ENCODE measurements around the gene GUCY2C. TPM values are rescaled to one million over a fixed set of nuclear protein-coding genes. Genes with fewer than 3 reads are reported as not detected.

GUCY2C gene
- total and polyA plus RNA-seq, 10 of the 15 experiments (the other 5 are each of a cell fraction or from before 2014, with no cell fraction given): 0.08 to 0.60 (median 0.17) TPM

- ChIA-PET CTCF (interaction anchor here (4.9 kb wide), 1 partner anchor 52 kb away, joined by 28 read pairs; no protein-coding TSS in a partner anchor), RAD21 (ENCODE audit: unreplicated experiment) (no interaction called here)
- no peak overlapping the region for H3K4me2 ChIP-seq (ENCODE audit: control insufficient read depth, insufficient read depth)
These were observed 120.8 kb downstream of the GUCY2C start for GRCh38 chr12:14575585-14575984.

More at GRCh38 chr12:14575585-14575984, 120.8 kb downstream of the GUCY2C start:
- FAIRE-seq (no peak), DNase-seq (ENCODE audit: low read depth, low spot score) (no peak), ATAC-seq (no peak)
- no peaks in the 10 kb centered on the region for H4K20me1 ChIP-seq (ENCODE audit: control insufficient read depth, insufficient read depth)
- H3K27ac ChIP-seq (ENCODE audit: control insufficient read depth, insufficient read depth): no peak overlapping the region
- H3K4me1 ChIP-seq (ENCODE audit: control insufficient read depth, insufficient read depth, low read length): peaks cover 2% of the 10 kb centered on the region; the same call in 1 of the 2 replicates
- no peak overlapping the region for H3K4me3 ChIP-seq
- POLR2A ChIA-PET: no interaction called here
- no peaks in the 10 kb centered on the region for H3K79me2 ChIP-seq (ENCODE audit: control insufficient read depth, insufficient read depth, low read length)
- no CpG with 5 or more reads among the region's 1 CpG for WGBS (ENCODE audit: insufficient coverage, insufficient replicate concordance, low lambda C conversion rate, missing lambda C conversion rate)
- H3K27me3 ChIP-seq (replicated peaks in 1 of 2; ENCODE audit: control insufficient read depth in 2 of 2, insufficient read depth in 2 of 2, low read length in 1 of 2): no peaks in the 10 kb centered on the region
- intact Hi-C loops (cut with micrococcal nuclease; ENCODE audit: unreplicated experiment) (loop anchor here (5.0 kb wide), 1 partner anchor 37 kb away; no protein-coding TSS in a partner anchor), in situ Hi-C loops (cut with MboI) (no loop called here)
- H2AFZ ChIP-seq (ENCODE audit: control insufficient read depth, low read depth, low read length): no peak overlapping the region
- no peak overlapping the region for H3K9ac ChIP-seq (ENCODE audit: control insufficient read depth, insufficient read depth, low read length)
- no peaks in the 10 kb centered on the region for H3K36me3 ChIP-seq (ENCODE audit: control insufficient read depth in 2 of 2, insufficient read depth in 2 of 2, low read length in 1 of 2)
- BruUV-seq (replicated peaks): no TSS peak
- H3K9me3 ChIP-seq (replicated peaks; ENCODE audit: control insufficient read depth, insufficient read depth, low read length): no peaks in the 10 kb centered on the region
- SMC1A ChIA-PET (ENCODE audit: uncharacterized antibody, unreplicated experiment): interaction anchor here (1.1 to 1.2 kb wide), 2 partner anchors 54 to 420 kb away, joined by 4 read pairs; no protein-coding TSS in a partner anchor
- TF ChIP-seq ZNF384 (IDR thresholded peaks at IDR 0.05; ENCODE audit: borderline replicate concordance, low read depth, low read length) (no peak), POLR2AphosphoS5 (IDR thresholded peaks at IDR 0.05; ENCODE audit: low read length) (no peak), POLR2A (IDR thresholded peaks at IDR 0.05; ENCODE audit: low read depth, low read length) (no peak), SP1 (IDR thresholded peaks at IDR 0.05; ENCODE audit: low read depth, low read length) (no peak), IRF4 (IDR thresholded peaks at IDR 0.05; ENCODE audit: low read depth, low read length) (no peak), POU2F2 (IDR thresholded peaks at IDR 0.05; ENCODE audit: borderline replicate concordance, low read depth, low read length) (no peak), RB1 (IDR thresholded peaks at IDR 0.05; ENCODE audit: borderline replicate concordance) (no peak), NKRF (conservative IDR thresholded peaks at IDR 0.05) (no peak), HDAC6 (IDR thresholded peaks at IDR 0.05; ENCODE audit: unreplicated experiment) (no peak), RAD21 (IDR thresholded peaks at IDR 0.05; ENCODE audit: insufficient read depth, low read depth, low read length) (no peak), CHD1 (IDR thresholded peaks at IDR 0.05; ENCODE audit: low read depth, low read length) (no peak), USF2 (IDR thresholded peaks at IDR 0.05; ENCODE audit: borderline replicate concordance, low read depth, low read length) (no peak), HCFC1 (IDR thresholded peaks at IDR 0.05; ENCODE audit: low read length) (no peak), WRNIP1 (IDR thresholded peaks at IDR 0.05; ENCODE audit: borderline replicate concordance, low read depth, low read length) (no peak), MAX (IDR thresholded peaks at IDR 0.05; ENCODE audit: low read depth, low read length) (no peak), DPF2 (IDR thresholded peaks at IDR 0.05) (no peak)

Data from GM12878 (cell line).